Vagina (tissue), 2 donors: Measurements from ENCODE around the gene STKLD1.

ENCODE experiments used
- POLR2A ChIP-seq, 2 donors: fragments of 450-650 bp; IDR thresholded peaks; one replicate each; pipeline ENCODE4 v1.6.1; 2017; ENCODE audit warnings: antibody characterized with exemption in 2 of 2, mild to moderate bottlenecking in 2 of 2, moderate library complexity in 2 of 2
- TF ChIP-seq, protein P1 (sequence below), 3 experiments: fragments of 450-650 bp in 2 of 3; fragments of 200-600 bp in 1 of 3; sonication (generic) in 1 of 3; IDR thresholded peaks; one replicate each; pipeline ENCODE4 v1.5.1; 2017 to 2019; ENCODE audit warnings: antibody characterized with exemption in 3 of 3, mild to moderate bottlenecking in 2 of 3, moderate library complexity in 2 of 3

- TF ChIP-seq, protein P1, sequence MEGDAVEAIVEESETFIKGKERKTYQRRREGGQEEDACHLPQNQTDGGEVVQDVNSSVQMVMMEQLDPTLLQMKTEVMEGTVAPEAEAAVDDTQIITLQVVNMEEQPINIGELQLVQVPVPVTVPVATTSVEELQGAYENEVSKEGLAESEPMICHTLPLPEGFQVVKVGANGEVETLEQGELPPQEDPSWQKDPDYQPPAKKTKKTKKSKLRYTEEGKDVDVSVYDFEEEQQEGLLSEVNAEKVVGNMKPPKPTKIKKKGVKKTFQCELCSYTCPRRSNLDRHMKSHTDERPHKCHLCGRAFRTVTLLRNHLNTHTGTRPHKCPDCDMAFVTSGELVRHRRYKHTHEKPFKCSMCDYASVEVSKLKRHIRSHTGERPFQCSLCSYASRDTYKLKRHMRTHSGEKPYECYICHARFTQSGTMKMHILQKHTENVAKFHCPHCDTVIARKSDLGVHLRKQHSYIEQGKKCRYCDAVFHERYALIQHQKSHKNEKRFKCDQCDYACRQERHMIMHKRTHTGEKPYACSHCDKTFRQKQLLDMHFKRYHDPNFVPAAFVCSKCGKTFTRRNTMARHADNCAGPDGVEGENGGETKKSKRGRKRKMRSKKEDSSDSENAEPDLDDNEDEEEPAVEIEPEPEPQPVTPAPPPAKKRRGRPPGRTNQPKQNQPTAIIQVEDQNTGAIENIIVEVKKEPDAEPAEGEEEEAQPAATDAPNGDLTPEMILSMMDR (IDR thresholded peaks at IDR 0.05), result no peak
- TF ChIP-seq POLR2A (IDR thresholded peaks at IDR 0.05), result no peak
Measured at GRCh38 chr9:133437753-133438531, 61.8 kb downstream of the STKLD1 start.
